ENCODE data around the gene GNB5.

Gene GNB5

GRCh38 chr15:52161406-52161966 is 29.7 kb downstream of the GNB5 start:
- no peak overlapping the region for H3K27ac ChIP-seq
- TF ChIP-seq, protein P1, sequence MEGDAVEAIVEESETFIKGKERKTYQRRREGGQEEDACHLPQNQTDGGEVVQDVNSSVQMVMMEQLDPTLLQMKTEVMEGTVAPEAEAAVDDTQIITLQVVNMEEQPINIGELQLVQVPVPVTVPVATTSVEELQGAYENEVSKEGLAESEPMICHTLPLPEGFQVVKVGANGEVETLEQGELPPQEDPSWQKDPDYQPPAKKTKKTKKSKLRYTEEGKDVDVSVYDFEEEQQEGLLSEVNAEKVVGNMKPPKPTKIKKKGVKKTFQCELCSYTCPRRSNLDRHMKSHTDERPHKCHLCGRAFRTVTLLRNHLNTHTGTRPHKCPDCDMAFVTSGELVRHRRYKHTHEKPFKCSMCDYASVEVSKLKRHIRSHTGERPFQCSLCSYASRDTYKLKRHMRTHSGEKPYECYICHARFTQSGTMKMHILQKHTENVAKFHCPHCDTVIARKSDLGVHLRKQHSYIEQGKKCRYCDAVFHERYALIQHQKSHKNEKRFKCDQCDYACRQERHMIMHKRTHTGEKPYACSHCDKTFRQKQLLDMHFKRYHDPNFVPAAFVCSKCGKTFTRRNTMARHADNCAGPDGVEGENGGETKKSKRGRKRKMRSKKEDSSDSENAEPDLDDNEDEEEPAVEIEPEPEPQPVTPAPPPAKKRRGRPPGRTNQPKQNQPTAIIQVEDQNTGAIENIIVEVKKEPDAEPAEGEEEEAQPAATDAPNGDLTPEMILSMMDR (conservative IDR thresholded peaks at IDR 0.05): no peak
- TF ChIP-seq ZFX (IDR thresholded peaks at IDR 0.05): no peak

- TF ChIP-seq, protein P1 (conservative IDR thresholded peaks at IDR 0.05): no peak
- no peak for TF ChIP-seq ZFX (IDR thresholded peaks at IDR 0.05)
- no peak overlapping the region for H3K27ac ChIP-seq
Observed at GRCh38 chr15:52159645-52160044, 31.5 kb downstream of the GNB5 start.

DNA sequence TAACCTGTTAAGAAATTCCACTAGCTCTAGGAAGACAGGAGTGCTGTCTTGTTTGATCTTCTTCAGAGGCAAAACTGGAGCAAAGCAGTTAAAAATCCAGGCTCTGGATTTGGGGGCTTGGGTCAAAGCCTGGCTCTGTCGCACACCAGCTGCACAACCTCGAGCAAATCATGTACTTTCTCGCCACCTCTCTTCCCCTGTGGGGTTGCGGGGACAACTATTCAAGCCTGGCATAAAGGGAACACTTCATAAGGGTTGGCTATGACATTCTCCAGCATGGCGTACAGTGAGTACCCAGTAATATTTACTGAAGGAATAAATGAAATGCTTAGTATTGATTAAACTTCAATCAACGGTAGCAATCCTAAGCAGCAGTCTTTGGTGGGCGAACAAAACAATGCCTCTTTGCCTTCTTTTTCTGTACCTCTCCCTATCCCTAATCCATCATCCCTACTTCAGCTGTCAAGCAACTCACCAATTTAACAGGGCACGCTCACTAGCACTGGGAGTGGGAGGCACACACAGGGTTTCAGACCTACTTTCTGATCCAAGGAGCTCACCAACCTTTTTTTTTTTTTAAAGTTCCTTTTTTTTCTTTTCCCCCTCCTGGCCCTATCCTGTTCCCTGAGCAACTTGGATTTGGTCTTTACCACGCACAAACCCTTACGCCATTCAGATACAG is 33.0 kb downstream of the GNB5 start:
- TF ChIP-seq, protein P1 (conservative IDR thresholded peaks at IDR 0.05): no peak
- no peak for TF ChIP-seq ZFX (IDR thresholded peaks at IDR 0.05)
- no peak overlapping the region for H3K27ac ChIP-seq

GRCh38 chr15:52155878-52156277 is 35.3 kb downstream of the GNB5 start:
- H3K27ac ChIP-seq: no peak overlapping the region
- TF ChIP-seq ZFX (IDR thresholded peaks at IDR 0.05): no peak
- TF ChIP-seq, protein P1 (conservative IDR thresholded peaks at IDR 0.05): no peak

DNA sequence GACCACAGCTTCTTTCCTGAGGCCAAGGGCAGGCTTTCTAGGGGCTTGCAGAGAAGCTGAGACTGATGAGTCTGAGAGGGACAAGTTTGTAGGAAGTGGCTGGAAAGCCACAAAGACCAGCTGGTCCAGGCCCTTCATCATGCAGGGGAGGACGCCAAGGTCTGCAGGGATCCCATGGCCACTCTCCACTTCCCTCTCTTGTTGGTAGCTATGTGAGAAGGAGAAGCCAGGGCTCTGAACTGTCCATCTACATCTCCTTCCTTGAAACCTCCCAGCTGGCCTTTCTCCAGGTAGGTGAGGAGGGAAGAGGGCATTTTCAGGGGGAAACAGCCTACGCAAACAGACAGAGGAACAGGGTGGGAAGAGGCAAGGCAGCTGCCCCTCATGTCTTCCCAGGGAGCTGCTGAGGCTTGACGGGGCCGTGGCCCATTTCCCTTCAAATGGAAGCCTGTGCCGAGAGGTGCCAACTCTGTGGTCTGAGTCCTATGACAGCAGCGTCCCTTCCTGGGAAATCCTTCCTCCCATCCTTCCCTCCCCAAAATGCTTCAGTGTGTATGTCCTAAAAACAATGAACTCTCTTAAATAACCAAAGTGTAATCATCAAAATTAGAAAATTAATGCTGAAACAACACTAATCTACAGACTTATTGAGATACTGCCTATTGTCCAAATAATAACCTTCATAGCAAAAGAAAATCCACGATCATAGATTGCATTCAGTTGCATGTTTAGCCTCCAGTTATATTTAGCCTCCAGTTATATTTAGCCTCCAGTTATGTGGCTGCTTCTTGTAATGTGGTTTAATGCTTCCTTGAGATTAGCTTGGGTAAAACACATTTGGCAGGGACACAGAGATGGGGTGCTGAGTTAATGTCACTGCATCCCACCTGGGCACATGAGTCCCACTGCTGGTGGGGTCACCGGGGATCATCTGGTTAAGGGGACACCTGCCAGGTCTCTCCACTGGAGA is 36.0 kb downstream of the GNB5 start:
- H3K27ac ChIP-seq: no peak overlapping the region
- TF ChIP-seq, protein P1 (conservative IDR thresholded peaks at IDR 0.05): no peak
- no peak for TF ChIP-seq ZFX (IDR thresholded peaks at IDR 0.05)

DNA sequence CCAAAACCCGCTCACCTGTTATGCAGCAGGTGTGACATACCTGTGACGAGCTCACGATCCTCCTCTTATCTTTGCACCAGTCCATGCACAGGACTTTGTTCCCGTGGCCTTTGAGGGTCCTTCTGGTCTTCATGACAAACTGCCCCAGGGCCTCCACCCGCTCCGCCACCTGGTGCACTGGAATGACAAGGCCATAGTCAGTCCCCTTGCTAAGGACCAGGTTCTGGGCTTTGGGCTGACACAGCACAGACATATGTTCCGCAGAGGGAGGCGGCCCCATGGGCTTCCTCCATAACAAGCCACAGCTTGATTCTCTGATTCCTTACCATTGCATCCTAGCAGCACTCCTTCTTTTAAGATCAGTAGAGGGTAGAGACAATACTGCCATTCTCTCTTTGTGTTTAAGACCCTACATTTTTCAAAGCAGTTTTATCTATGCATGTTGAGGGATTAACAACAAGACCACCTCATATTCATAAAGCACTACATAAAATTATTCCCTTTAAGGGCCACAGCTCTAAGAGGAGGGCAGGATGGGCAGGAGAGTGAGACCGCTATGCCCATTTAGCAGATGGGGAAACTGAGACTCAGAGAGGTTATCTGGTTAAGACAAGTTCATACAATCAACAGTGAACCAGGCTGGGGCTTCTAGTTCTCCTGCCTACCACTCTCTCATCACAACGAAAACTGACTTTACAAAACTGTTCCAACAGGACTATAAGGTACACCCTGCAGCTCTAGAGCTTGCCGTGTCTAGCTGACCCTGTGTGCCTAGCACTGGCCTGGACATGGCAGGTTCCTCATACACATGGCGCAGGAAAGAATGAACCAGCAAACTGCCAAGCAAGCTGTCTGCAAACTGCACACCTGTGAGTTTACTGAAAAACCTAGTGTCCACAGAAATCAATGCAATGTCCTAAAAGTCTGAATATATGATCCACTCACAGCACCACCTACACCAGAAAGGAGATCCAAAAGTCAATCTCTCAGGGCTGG is 37.0 kb downstream of the GNB5 start:
- TF ChIP-seq ZFX (IDR thresholded peaks at IDR 0.05): no peak
- TF ChIP-seq, protein P1 (conservative IDR thresholded peaks at IDR 0.05): no peak
- H3K27ac ChIP-seq: no peak overlapping the region
